Stimulated activated naive CD4-positive, alpha-beta T cell treated with Interleukin-2 at 50 U/mL for 16 hours (primary cell): ENCODE measurements around the gene CCL23.
"Not testable (repeated sequence)": the region's sequence is repeated elsewhere in the genome, so short reads cannot be mapped to it uniquely, and the experiment has no call there.

Experiments
- DNase-seq: peaks from one replicate; lab custom pipeline; 2025; lab: John Stamatoyannopoulos, UW

The CCL23 gene

DNA sequence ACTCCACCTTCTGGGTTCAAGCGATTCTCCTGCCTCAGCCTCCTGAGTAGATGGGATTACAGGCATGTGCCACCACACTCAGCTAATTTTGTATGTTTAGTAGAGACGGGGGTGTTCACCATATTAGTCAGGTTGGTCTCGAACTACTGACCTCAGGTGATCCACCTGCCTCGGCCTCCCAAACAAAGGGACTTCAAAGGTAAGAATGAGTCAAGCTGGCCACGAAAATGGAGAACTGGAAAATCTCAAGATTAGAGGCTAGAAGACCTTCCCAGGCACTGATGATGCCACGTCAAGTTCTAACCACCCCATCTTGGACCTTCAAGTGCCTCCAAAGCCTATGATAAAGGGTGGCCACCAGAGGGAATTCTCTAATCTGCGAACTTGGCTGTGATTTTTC, 15.1 kb downstream of the CCL23 start:
- no peak for DNase-seq

DNA sequence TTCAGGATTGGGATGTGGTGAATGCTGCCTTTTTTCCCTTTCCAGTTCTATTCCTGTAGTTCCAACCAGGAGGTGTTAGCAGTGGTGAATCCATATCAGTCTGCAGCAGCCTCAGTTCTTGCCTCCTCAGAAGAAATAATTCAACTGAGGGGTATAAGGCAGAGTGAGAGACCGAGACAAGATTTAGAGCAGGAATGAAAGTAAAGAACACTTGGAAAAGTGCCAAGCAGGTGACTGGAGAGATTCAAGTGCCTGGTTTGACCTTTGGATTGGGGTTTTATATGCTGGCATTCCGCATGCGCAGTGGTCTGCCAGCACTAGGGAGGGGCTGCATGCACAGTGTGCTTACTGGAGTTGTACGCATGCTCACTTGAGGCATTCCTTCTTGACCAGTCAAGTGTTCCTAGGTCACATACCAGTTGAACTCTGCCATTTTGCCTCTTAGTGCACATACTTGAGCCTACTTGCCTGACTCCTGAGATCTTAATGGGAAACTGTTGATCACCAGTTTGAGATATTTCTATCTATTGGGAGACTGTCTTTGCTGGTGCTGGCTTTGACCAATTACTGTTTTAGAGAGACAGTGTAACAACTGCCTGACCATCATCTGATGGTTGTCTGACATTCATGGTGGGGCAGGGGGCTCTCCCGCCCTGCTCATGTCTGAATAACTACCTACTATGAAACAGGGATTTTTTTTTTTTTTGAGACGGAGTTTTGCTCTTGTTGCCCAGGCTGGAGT, 15.7 kb downstream of the CCL23 start:
- DNase-seq: no peak

DNA sequence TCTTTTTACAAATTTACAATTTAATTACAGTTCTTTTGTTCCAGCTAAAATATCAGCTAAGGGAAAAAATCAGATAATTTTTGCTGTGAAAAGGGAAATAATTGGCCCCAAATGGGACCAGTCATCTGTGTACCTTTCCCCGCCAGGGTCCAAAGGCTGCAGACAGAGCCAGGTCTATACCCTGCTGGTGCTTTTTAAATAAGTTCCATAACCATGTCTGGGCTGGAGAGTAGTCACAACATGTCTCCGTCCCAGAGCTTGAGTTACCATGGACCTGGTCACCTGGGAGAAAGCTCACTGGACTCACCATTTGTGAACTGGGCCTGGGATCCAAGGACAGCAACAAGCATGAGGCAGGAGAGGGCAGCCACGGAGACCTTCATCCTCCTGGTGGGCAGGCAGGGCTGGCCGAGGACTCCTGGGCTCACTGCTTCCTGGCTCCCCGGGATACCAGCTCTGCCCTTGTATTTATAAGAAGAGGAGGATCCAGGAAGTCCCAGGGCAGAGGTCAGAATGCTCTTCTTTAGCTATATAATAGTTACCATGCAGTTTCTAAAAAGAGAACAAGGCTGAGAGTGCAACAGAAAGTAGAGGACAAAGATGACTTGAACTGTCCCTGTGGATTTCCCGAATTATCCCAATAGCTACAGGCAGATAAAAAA, 16.5 kb downstream of the CCL23 start, which contains the start of gene CCL15:
TSS of gene CCL15 (minus strand) at position 444 of the 662 bp plus-strand sequence. CDS start at position 383, 61 bp downstream.
- DNase-seq: no peak

DNA sequence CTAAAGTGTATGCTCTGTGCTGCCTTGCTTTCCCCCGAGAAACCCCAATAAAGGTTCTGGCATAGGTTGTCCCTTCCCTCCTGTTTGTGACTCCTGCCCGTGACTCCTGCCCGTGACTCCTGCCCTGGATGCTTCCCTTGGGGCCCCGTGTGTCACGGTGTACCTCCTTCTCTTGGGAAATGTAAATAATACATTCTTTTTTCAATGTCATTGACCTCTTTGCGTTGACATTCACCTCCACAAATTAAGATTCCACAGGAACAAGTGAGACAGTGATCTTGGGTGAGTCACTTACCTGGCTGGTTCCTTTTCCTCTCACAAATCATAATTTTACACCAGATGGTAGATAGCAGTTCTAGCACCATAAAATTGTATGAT, 17.1 kb downstream of the CCL23 start:
- DNase-seq: no peak

DNA sequence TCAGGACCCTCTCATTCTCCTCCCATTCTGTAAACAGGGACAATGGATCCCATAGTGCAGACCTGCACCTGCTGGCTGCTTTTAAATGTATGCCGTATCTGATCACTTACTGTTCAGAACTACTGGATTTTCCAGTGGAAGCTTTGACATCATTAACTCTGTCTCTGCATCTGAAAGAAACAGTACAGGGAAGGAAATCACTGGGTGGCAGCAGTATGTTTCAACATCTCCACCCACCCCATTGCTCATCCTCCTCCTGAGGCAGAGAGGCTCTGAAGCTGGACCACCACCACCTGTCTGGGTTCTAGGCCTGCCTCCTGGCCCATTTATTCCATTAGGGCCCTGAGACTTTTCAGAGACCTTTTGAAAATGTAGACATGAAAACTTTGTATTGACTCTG, 19.0 kb downstream of the CCL23 start:
- DNase-seq: no peak

DNA sequence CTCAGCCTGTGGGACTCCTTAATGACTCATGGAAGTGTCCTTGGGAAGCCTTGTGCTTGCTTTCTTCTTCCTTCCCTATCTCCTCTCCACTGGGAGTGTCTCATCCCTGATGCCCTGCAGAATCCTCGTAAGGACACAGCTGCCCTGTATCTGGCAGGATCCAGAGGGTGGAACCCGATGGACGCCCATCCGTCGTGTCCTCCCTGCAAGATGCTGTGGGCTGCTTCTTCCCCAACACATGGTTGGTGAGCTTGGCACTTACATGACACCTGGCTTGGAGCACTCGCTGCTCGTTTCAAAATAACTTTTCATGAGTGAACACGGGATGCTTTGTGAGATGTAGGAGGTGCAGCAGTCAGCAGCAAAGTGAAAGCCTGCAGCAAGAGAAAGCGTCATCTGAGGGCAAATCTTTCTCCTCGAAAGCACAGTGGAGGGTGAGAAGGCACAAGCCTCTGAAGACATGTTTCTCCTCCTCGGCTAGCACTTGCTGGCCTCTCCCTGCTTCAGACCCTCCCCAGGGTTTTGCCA, 19.7 kb downstream of the CCL23 start:
- DNase-seq: no peak

DNA sequence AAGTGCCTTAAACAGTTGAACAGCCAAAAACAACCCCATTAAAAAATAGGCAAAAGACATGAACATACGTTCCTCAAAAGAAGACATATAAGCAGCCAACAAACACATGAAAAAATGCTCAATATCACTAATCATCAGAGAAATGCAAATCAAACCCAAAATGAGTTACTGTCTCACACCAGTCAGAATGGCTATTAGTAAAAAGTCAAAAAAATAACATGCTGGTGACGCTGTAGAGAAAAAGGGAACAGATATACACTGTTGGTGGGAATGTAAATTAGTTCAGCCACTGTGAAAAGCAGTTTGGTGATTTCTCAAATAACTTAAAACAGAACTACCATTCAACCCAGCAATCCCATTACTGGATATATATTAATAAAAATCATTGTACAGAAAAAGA, 22.4 kb downstream of the CCL23 start:
- DNase-seq: not testable (repeated sequence)

DNA sequence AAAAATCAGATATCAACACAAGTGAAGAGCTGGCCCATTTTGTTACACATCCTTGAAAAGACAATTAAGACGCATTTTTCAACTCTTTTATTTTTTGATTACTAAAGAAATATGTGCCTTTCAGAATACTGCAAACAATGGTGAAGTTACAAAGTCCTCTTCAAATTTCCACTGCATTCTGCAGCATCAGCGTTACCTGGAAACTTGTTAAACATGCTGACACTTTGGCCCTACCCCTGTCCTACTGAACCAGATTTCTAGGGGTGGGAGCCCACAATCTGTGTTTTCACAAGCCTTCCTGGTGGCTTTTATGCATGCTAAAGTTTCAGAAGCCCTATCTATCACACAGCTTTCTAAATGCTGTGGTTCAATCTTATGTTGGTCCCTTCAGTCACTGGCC, 26.7 kb downstream of the CCL23 start:
- no peak for DNase-seq

DNA sequence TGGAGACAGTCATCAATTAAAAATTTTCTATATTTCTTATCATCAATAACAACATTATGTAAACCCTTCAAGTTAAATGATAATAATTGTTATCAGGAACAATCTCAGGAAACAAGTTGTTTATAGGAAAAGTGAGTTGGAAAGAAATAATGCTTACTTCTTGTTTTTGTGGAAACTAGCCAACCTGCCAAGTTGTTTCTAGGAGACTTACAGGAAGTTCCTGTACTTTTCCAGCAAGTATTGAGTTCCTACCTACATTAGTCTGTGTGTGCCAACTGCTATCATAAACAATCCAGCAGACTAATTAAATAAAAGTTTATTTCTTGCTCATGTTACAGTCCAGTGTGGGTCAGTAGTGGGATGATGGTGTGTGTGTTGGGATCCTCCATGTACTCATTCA, 29.6 kb downstream of the CCL23 start:
- DNase-seq: no peak

DNA sequence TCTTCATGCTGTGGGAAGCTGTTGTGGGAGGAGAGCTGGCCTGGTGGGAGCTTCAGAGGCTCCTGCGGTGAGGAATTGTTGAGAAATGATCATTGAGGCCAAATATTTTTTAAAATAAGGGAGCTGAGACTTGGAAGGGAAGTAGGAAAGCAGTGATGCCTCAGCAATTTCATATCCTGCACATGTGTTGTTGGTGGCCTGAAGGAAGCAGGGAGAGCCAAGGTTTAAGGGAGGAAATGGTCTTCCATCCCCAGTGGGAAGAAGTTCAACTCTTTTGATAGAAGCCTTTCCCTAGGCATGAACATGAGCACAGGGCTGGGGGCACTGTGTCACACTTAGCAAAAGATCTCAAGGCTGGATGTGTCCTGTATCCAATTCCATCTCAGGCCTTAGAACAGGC, 31.1 kb downstream of the CCL23 start, which contains the start of gene CCL14:
TSS of gene CCL14 (minus strand) at position 87 of the 400 bp plus-strand sequence. CDS start at position 7, 80 bp downstream.
- no peak for DNase-seq

DNA sequence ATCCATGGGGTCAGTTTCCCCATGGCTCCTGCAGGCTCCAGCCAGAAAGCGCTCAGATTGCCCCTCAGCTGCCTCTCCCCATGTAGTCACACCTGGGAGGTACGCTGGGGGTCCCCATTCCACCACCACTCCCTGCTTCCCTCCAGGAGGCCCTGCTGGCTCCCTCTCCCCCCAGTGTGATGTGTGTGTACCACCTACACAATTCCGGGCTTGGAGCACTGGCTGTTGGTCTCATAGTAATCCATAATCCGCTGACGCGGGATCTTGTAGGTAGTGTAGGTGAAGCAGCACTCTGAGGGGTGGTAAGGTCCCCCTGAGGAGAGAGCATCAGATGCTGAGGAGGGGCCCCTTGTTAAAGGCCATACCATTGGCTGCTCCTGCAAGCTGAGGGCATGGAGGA, 33.6 kb downstream of the CCL23 start:
- DNase-seq: no peak

DNA sequence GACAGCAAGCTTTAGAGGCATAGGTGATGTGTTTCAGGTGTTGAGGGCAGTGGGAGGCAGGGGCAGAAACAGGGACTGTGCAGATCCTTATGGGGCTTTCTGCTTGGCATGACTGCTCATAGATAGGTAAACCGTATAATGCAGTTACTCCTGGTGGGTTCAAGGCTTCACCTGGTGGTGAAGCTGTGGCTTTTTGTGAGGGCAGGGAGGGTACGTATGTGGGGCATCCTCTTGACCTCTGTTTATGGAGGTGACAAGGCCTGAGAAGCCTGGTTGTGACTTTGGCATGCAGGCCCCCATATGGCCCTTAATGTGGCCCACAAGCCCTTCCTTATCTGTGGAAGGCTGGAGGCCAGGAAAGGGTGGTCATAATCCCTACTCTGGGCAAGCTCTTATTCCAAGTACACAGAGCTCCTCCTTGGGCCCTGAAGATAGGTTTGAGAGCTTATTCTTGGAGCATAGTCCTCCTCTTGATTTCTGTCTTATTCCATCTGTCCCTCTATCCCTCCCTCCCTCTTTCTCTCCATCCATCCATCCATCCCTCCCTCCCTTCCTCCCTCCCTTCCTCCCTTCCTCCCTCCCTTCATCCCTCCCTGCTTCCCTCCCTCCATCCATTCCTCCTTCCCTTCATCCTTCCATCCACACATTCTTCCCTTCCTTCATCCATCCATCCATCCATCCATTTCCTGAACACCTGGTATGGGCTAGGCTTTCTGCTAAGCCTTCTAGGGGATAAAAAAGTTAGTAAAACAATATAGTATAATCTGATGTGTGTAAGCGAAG, 35.2 kb downstream of the CCL23 start:
- DNase-seq: no peak

DNA sequence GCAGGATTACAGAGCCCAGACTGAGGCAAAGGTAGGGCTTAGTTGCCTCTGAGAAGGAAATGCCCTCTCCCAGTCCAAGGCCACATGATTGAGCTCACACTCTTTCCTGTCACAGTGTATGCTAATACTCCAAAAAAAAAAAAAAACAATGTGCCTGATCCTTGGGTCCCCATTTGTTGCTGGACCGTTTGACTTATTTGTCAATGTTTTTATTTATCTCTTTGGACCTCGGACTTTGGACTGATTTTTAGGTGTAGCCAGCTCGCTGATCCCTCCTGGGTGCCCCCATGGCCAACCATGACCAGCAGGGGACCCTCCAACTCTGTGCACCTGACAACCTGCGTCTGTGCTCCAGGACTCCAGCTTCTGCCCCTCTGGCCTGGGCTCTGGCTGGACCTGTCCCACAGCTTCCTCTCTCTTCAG, 35.9 kb downstream of the CCL23 start:
- no peak for DNase-seq

DNA sequence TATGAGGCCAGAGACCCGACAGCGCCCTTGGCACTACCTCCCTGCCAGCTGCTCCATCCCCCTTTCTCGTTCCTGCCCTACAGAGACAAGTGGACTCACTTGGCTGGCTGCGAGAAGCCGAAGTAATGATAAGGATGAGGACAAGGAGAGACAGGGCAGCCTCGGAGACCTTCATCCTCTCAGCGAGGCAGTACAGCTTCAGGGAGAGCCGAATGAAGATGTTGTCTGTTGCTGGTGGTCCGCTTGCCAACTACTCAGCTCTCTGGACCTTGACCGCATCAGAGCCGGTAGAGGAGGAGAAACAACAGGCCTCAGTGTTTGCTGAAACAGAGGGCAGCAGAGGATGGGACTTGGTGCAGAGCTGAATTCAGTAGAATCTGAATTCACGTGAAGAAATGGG, 36.5 kb downstream of the CCL23 start, which contains the start of gene CCL16:
TSS of gene CCL16 (minus strand) at position 252 of the 400 bp plus-strand sequence. CDS start at position 175, 77 bp downstream.
- DNase-seq: no peak

DNA sequence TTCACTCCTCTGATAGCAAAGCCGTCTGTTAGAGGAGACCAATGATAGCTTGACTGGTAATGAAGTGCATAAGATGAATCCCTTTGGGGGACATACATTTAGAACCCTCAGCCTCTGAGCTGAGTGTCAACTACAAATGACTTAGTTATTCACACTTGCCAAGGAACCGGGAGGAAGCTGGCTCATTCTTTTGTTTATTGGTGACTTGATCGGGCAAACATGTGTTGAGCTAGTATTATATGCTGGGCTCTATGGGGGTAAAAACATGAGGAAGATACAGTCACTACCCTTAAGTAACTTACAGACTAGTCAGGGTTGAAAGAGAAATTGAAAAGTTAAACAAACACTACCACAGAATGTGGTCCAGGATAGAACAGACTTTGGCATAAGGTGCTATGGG, 39.4 kb downstream of the CCL23 start:
- no peak for DNase-seq

DNA sequence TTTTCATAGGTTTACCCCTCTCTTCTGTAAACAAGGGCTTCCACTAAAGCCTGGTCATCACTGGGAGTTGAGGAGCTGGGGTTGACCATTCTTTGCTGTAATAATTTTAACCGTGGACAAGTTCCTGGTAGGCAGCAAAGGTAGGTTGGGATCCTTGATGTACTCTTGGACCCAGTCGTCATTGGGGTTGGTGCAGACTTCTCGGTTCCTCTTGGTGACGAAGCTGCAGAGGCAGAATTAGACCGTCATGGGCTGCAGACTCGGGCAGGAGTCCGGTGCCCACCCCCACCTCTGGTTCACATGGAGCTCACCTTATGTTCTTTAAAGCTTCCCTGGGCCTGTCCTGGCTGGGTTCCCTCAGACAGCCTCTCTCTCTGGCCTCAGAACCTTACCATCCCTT, 40.3 kb downstream of the CCL23 start:
- DNase-seq: no peak

DNA sequence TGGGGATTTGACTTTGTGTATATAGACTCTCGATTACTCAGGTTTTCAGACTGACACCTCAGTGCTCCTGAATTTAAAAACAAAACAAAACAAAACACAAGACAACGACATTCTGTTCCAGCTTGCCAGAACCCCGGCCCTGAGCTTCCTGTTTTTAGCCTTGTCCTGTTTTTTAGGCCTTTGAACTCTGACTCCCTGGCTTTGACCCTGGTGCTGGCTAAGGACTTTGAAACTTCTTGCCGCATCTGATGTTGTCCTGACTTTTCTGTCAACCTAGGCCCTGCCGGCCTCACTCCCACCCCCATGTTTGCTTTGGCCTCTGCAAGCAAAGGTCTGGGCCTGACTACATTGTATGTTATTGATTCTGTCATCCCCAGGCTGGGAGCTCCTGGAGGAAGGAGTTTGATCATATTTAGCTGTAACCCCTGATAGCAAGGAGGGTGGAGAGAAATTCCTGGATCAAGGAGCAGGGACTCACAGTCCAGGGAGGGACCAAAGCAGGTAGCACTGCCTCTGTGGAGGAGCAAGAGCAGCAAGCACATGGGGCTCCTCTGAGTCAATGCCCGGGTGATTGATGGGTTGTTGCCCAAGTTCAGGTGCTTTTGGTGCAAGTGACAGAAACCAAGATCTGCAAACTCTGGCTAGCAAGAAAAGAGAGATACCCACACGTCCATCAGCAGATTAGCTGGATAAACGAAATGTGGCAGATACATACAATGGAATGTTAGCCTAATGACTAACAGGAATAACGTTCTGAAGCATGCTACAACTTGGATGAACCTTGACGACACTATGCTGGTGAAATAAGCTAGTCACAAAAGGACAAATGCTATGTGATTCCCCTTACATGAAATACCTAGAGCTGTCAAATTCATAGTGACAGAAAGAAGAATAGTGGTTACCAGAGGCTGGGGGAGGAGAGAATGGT, 44.2 kb downstream of the CCL23 start:
- no peak for DNase-seq

DNA sequence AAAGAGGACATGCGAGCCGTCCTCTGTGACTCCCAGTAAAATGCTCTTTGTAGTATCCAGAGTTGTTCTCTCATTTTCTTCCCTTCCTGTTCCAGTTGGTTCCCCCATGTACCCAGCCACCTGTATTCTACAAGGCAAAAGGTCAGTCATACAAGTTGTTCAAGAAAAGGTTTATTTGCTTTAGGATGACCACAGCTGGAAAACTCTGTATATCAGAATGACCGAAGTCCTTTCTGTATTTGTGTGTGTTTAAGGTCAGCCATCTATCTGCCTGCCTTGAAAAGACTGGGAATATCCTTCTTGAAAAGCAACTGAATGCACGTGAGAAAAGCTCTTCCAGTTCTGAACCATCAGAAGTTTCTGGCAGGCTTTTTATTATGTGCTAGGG, 44.8 kb downstream of the CCL23 start:
- no peak for DNase-seq

DNA sequence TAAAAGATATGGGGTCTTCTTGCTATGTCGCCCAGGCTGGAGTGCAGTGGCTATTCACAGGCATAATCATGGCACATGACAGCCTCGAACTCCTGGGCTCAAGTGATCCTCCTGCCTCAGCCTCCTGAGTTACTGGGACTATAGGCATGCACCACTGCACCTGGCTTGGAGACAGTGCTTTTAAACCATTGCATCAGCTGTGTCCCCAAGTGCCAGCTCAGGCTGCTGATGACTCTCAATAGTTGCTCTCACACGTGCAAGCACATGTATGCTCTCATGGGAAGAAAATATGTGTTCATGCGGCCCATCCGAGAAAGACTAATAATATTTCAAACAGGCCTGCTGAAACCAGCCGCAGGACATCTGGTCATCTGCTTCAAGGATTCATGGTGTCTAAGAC, 45.2 kb downstream of the CCL23 start:
- no peak for DNase-seq

DNA sequence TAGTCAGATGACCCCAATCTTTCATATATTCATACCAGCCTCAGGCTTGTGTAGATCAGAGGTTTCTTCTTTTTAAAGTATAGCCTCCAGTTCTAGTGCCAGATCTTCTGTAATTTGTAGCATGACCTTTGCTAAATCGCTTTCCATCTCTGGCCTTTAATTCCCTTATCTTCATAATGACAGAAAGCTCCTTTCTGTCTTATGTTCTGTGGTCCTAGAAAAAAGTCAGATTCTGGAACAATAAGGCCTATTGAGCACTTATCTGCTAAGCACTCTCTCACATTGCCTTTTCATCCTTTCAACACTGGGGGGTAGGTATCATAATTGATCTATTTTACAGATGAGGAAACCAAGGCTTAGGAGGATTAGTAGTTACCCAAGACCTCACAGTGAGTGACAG, 45.7 kb downstream of the CCL23 start:
- no peak for DNase-seq
